Smooth muscle cell (in vitro differentiated cells): ENCODE results near the gene FHIT. TPM values are rescaled to one million over a fixed set of nuclear protein-coding genes. Genes with fewer than 3 reads are reported as not detected.

ENCODE experiments used
- DNase-seq: peaks from one replicate; lab custom pipeline; 2025; ENCODE audit not compliant: unreplicated experiment; lab: John Stamatoyannopoulos, UW
- H2AFZ ChIP-seq: fragments of 200-600 bp; sonication (generic); 2 replicates; pipeline ENCODE4 v1.6.0; 2016; ENCODE audit warnings: antibody characterized with exemption, low read depth, mild to moderate bottlenecking
- H3F3A ChIP-seq: fragments of 200-600 bp; sonication (generic); 2 replicates; pipeline ENCODE4 v1.6.0; 2017; ENCODE audit warnings: antibody characterized with exemption, low read depth
- H3K27ac ChIP-seq: fragments of 200-600 bp; sonication (generic); 2 replicates; pipeline ENCODE4 v1.5.1; 2016; ENCODE audit warnings: low read depth, mild to moderate bottlenecking
- H3K27me3 ChIP-seq: fragments of 200-600 bp; sonication (generic); 2 replicates; pipeline ENCODE4 v1.6.1; 2016; ENCODE audit warnings: low read depth, mild to moderate bottlenecking
- H3K36me3 ChIP-seq: fragments of 200-600 bp; sonication (generic); 2 replicates; pipeline ENCODE4 v1.5.1; 2016; ENCODE audit warnings: low read depth
- H3K4me1 ChIP-seq: fragments of 200-600 bp; sonication (generic); 2 replicates; pipeline ENCODE4 v1.5.1; 2016; ENCODE audit warnings: low read depth
- H3K4me2 ChIP-seq: fragments of 200-600 bp; sonication (generic); 2 replicates; pipeline ENCODE4 v1.6.0; 2016; ENCODE audit warnings: mild to moderate bottlenecking
- H3K4me3 ChIP-seq: fragments of 200-600 bp; sonication (generic); 2 replicates; pipeline ENCODE4 v1.5.1; 2016; ENCODE audit warnings: mild to moderate bottlenecking
- H3K79me2 ChIP-seq: fragments of 200-600 bp; sonication (generic); 2 replicates; pipeline ENCODE4 v1.6.0; 2016; ENCODE audit warnings: low read depth, mild to moderate bottlenecking
- H3K9ac ChIP-seq: fragments of 200-600 bp; sonication (generic); 2 replicates; pipeline ENCODE4 v1.6.0; 2016; ENCODE audit warnings: low read depth
- H3K9me3 ChIP-seq: fragments of 200-600 bp; sonication (generic); replicated peaks from 2 replicates; pipeline ENCODE4 v1.5.1; 2016; ENCODE audit warnings: low read depth
- H4K20me1 ChIP-seq: fragments of 200-600 bp; sonication (generic); 2 replicates; pipeline ENCODE4 v1.6.0; 2016; ENCODE audit warnings: low read depth
- WGBS: methylation state at CpG from one replicate; pipeline ENCODE4 v1.1.7; 2016; ENCODE audit warnings: low lambda C conversion rate; 5-methylcytosine and 5-hydroxymethylcytosine counted together
- polyA plus RNA-seq: library from polyadenylated mRNA; unstranded; fragments of >200 nt; fragmentation: Nextera tagmentation; extraction: Ambion mirVana; gene quantifications from 2 replicates; pipeline ENCODE4 v1.2.1, GENCODE V29; 2016
- total RNA-seq: library from RNA; depleted of rRNA; stranded (reverse); fragments of >200 nt; gene quantifications from 2 replicates; pipeline ENCODE4 v1.2.3, GENCODE V29; 2014
- TF ChIP-seq, protein P1 (sequence below): fragments of 200-600 bp; sonication (generic); IDR thresholded peaks from 2 replicates; pipeline ENCODE4 v1.5.1; 2017; ENCODE audit warnings: borderline replicate concordance, mild to moderate bottlenecking, antibody characterized with exemption; ENCODE audit not compliant: insufficient read depth, poor library complexity, severe bottlenecking

Gene FHIT
- total and polyA plus RNA-seq, 2 experiments from 2014 or later, result 5.9 to 6.7 TPM

DNA sequence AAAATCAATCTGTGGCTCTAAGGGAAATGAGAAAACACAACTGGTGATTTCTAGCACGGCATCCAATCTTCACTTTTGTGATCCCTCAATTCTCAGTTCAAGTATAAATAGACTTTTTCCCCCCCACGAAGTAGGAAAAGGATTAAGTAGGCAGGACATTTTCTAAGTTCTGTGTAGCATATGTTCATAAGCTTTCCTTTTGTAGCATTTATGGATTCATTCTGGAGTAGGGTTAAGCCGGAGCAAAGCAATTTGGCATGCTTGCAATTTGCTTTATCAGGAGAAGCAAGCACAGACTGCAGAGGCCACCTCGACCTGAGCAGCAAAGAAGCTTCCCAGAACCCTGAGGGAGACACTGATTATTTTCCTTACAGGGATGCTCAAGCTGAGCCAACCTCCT, 66.3 kb downstream of the FHIT start:
- 61% methylated on average over 4 of the region's 4 CpGs for WGBS
- Histone ChIP-seq H2AFZ (no peak overlapping the region), H3K27ac (no peak overlapping the region), H3K9ac (no peak overlapping the region), H3K4me3 (no peak overlapping the region), H3K9me3 (no peaks in the 10 kb centered on the region), H3F3A (no peaks in the 10 kb centered on the region), H3K36me3 (no peaks in the 10 kb centered on the region), H3K4me2 (no peak overlapping the region), H3K4me1 (no peaks in the 10 kb centered on the region), H3K27me3 (no peaks in the 10 kb centered on the region), H3K79me2 (no peaks in the 10 kb centered on the region), H4K20me1 (no peaks in the 10 kb centered on the region)
- TF ChIP-seq, protein P1, sequence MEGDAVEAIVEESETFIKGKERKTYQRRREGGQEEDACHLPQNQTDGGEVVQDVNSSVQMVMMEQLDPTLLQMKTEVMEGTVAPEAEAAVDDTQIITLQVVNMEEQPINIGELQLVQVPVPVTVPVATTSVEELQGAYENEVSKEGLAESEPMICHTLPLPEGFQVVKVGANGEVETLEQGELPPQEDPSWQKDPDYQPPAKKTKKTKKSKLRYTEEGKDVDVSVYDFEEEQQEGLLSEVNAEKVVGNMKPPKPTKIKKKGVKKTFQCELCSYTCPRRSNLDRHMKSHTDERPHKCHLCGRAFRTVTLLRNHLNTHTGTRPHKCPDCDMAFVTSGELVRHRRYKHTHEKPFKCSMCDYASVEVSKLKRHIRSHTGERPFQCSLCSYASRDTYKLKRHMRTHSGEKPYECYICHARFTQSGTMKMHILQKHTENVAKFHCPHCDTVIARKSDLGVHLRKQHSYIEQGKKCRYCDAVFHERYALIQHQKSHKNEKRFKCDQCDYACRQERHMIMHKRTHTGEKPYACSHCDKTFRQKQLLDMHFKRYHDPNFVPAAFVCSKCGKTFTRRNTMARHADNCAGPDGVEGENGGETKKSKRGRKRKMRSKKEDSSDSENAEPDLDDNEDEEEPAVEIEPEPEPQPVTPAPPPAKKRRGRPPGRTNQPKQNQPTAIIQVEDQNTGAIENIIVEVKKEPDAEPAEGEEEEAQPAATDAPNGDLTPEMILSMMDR, result no peak
- DNase-seq, result no peak

DNA sequence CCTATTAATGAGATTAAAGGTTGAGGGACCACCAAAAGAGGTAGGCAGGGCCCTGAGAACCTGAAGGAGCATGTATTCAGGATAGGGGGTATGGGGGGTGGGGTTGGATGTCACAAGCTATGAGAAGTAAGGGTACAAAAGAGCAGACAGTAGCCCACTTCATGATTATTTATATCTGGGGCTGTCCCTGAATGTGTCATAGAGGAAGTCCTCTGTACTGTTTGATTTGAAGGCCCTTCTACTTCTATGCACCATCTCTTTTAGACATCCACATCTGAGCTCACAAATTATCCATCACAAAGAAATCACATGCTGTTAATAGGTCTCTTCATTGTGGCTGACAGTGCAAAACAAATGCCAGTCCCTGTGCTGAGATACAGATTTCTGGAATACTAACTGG, 68.6 kb downstream of the FHIT start:
- H3K9me3 ChIP-seq, result no peaks in the 10 kb centered on the region
- H3K4me3 ChIP-seq, result no peak overlapping the region
- H3K79me2 ChIP-seq, result no peaks in the 10 kb centered on the region
- no peaks in the 10 kb centered on the region for H3K36me3 ChIP-seq
- no peak overlapping the region for H3K27ac ChIP-seq
- no peak for DNase-seq
- TF ChIP-seq, protein P1, result no peak
- H3K4me2 ChIP-seq, result no peak overlapping the region
- no peak overlapping the region for H2AFZ ChIP-seq
- H3K9ac ChIP-seq, result no peak overlapping the region
- H4K20me1 ChIP-seq, result no peaks in the 10 kb centered on the region
- no peaks in the 10 kb centered on the region for H3F3A ChIP-seq
- H3K27me3 ChIP-seq, result no peaks in the 10 kb centered on the region
- no peaks in the 10 kb centered on the region for H3K4me1 ChIP-seq

DNA sequence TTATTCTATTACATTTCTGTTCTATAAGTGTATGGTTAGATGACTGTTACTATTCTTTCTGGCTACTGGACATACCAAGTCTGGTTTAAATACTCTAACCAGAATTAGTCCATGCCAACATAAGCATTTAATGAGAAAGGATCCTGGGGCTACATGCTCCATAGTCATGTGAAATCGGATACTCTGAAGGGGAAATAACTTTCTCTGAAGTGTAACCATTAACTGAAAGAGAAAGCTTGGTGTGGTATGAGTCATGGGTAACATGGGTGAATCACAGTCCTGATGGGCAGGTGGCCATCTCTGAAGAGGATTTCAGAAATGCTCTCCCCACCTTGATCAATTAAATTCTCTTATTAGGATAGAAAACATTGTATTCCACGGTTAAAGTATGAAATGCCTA, 69.4 kb downstream of the FHIT start:
- no peak for DNase-seq
- Histone ChIP-seq H3K79me2 (no peaks in the 10 kb centered on the region), H3K9me3 (no peaks in the 10 kb centered on the region), H2AFZ (no peak overlapping the region), H3F3A (no peaks in the 10 kb centered on the region), H3K4me1 (no peaks in the 10 kb centered on the region), H3K9ac (no peak overlapping the region), H3K27me3 (no peaks in the 10 kb centered on the region), H3K27ac (no peak overlapping the region), H3K4me2 (no peak overlapping the region), H4K20me1 (no peaks in the 10 kb centered on the region), H3K4me3 (no peak overlapping the region), H3K36me3 (no peaks in the 10 kb centered on the region)
- TF ChIP-seq, protein P1, result no peak
- WGBS, result 75% methylated on average over 2 of the region's 2 CpGs

DNA sequence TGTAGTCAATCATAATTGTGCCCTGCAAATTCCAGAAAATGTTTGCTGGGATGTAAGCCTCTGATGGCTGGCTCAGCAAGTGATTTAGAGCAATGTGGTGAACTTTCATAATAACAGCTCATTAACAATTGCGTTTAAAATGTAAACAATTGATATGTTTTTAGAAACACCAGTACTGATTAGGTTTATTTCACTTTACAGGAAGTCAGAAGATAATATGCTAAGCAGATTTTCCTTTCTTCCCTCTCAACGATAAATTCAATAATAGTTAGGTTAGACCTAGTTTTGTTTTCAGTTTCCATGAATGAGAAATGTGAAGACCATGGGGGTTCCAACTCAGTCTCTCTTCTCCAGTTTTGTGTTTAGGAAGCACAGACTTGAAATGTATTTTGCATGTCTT, 71.0 kb downstream of the FHIT start:
- Histone ChIP-seq H3K36me3 (no peaks in the 10 kb centered on the region), H3K4me1 (no peaks in the 10 kb centered on the region), H3K4me2 (no peak overlapping the region), H4K20me1 (no peaks in the 10 kb centered on the region), H2AFZ (no peak overlapping the region), H3K9ac (no peak overlapping the region), H3K79me2 (no peaks in the 10 kb centered on the region), H3K4me3 (no peak overlapping the region), H3K27me3 (no peaks in the 10 kb centered on the region), H3K27ac (no peak overlapping the region), H3K9me3 (no peaks in the 10 kb centered on the region), H3F3A (no peaks in the 10 kb centered on the region)
- WGBS, result 67% methylated on average over 2 of the region's 2 CpGs
- DNase-seq, result no peak
- TF ChIP-seq, protein P1, result no peak
